Activated naive CD4-positive, alpha-beta T cell treated with anti-CD3 and anti-CD28 coated beads, Interleukin-2, amount 50 U/mL, for 16 hours (primary cell): Measurements from ENCODE around the gene PAQR5.
"Not testable (repeated sequence)": the region's sequence is repeated elsewhere in the genome, so short reads cannot be mapped to it uniquely, and the experiment has no call there.

ENCODE experiments used
- DNase-seq: peaks from one replicate; pipeline ENCODE4 v3.0.0-alpha.2; 2020

Gene PAQR5

DNA sequence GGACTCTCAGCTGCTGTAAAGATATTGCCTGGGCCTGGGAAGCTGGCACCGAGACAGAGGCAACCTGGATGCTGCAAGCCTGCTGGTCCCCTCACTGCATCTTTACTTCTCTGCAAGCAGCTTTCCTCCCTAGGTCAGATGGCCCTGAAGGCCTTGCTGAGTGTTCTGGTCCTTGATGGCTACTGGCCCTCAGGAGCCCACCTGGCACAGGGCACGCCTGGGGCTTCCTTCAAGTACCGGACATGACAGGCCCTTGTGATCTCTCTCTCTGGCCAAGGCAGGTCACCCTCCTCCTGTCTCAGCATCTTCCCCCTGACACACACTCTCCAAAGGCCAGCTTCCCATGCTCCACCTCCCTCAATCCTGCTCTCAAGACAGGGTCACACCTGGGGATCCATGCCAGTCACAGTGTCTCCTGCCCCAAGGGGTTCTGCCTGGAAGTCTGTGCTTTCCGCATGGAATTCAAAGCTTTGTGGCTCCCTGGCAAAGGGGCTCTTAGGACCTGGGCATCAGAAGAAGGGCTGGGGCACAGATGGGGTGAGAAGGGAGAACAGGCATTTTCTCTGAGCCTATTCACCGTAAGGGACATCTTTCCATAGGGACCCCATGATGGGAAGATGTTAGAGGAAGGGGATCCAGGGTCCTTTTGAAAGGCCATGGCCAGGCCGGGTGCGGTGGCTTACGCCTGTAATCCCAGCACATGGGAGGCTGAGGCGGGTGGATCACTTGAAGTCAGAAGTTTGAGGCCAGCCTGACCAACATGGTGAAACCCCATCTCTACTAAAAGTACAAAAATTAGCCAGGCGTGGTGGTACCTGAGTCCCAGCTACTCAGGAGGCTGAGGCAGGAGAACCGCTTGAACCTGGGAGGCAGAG is 4.7 kb upstream of the PAQR5 start:
- DNase-seq = no peak

GRCh38 chr15:69296606-69297005 is 2.1 kb upstream of the PAQR5 start:
- DNase-seq = no peak

DNA sequence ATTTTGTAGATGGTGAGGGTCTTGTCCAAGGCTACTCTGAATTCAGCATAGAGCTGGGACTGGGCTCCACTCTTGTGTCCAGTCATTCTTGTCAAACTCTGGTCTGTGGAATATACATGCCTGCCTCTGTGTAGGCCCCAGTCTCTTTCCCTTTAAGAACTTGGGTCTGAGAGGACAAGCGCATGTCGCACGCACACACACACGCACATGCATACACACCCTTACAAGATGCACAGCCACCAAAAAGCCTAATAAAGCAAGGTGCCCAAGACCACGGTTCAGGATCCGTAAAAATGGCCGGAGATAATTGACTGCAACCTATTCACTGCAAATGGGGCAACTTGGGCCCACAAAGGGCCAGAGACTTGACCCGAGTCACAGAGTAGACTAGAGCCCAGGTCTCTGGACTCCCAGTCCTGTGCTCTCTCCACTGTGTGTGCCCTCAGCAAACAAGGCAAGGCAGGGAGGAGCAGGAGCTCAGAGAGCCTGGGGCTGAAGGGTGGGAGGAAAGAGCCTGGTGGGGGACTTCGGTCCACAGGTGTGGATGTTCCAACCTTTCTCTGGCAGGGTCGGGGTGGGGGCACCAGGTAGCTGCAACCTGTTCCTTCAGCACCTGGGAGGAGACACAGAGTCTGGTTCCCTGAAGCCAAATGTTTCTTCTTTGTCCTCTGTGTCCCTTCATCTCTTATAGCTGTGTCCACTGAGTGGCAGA is 914 bp upstream of the PAQR5 start:
- DNase-seq = no peak

GRCh38 chr15:69298354-69298696 is 387 bp upstream of the PAQR5 start:
- no peak for DNase-seq

- DNase-seq = no peak
Measured at GRCh38 chr15:69299451-69299886, 757 bp downstream of the PAQR5 start.

GRCh38 chr15:69299943-69300588 is 1.4 kb downstream of the PAQR5 start:
- DNase-seq = no peak

- not testable (repeated sequence) for DNase-seq
Measured at GRCh38 chr15:69301101-69301500, 2.4 kb downstream of the PAQR5 start.

GRCh38 chr15:69302087-69302486 is 3.4 kb downstream of the PAQR5 start:
- DNase-seq = not testable (repeated sequence)

DNA sequence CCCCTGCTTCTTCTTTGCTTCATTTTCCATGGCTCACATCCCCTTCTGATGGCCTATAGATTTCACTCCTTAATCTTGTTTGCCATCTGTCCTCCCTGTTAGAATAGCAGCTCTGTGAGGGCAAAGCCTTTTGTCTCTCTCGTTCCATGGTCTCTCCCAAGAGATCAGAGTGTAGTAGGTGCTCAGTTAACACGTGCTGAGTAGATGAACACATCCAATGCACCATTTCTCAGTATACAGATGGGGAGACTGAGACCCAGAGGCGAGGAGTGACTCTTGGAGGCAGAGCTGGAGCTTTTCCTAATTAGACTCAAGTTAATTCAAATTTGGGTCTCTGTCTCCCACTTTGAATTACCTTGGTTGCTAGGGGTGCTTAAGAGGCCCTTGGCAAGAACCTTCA is 4.2 kb downstream of the PAQR5 start:
- no peak for DNase-seq

- DNase-seq = no peak
Measured at GRCh38 chr15:69303337-69304181, 4.8 kb downstream of the PAQR5 start.

GRCh38 chr15:69304182-69304545 is 5.5 kb downstream of the PAQR5 start:
- DNase-seq = no peak

- no peak for DNase-seq
Measured at GRCh38 chr15:69305204-69305931, 6.7 kb downstream of the PAQR5 start.

GRCh38 chr15:69305933-69306568 is 7.3 kb downstream of the PAQR5 start:
- no peak for DNase-seq

DNA sequence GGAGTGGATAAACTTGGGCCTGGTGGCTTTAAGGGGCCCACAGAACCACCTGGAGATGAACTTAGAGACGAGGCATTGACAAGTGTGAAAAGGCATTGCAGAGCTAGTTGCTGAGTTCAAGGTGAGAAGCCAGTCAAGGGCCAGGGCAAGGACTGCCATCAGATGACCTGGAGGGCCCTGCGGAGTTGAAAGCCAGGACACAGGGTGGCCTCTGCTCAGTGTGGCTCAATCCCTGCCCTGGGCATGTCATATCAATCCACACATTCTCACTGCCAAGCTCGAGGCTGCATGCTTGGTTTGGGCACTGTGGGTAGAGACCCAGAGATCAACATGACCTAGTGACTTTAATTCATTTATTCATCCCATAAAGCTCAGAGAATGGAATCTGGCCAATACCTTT is 9.2 kb downstream of the PAQR5 start:
- DNase-seq = no peak

- DNase-seq = no peak
Measured at GRCh38 chr15:69308949-69309348, 10.2 kb downstream of the PAQR5 start.

DNA sequence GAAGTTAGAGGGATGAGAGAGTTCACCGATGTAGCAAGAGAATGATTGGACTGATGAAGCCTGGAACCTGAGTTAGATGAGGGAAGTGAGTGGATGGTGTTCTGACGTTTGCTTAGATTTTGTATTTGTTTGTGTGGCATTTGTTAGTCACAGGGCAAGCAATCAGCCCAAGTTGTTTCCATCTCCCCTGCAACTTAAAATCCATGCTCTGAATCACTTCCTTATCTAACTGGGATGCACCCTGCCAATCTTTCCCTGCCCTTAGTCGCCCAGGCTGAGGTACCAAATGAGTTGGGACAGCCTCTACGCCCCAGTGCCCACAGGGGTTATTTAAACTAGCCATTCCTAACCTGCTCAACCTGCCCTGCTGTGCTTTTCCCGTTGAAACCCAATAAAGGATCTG is 12.6 kb downstream of the PAQR5 start:
- no peak for DNase-seq

- DNase-seq = no peak
Measured at GRCh38 chr15:69313432-69314000, 14.8 kb downstream of the PAQR5 start.

DNA sequence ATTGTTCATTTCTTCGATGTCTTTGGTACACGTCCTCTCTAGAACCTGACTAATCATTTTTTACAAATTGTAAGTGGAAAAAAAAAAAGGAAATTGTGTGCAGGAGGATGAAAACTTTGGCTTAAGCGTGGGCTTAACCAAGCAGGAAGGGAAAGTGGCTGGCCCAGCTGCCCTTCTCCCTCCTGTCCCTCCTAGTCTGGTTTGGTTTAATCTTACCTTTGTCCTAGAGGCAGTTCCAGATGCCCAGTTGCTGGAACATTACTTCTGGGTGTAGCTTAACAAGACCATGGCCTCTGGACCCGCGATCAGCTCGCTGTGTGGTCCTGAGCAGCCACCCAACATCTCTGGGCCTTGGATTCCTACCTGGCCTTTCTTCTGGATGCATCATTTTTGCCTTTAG is 15.4 kb downstream of the PAQR5 start:
- no peak for DNase-seq

GRCh38 chr15:69314736-69315135 is 16.0 kb downstream of the PAQR5 start:
- no peak for DNase-seq

GRCh38 chr15:69315402-69316110 is 16.8 kb downstream of the PAQR5 start:
- DNase-seq = no peak

GRCh38 chr15:69316291-69316690 is 17.6 kb downstream of the PAQR5 start:
- DNase-seq = no peak
